Hepatic stellate cell (primary cell): ENCODE data around the gene CCDC85C.

ENCODE experiments used
- DNase-seq: peaks from one replicate; pipeline ENCODE4 v3.0.0; 2011; ENCODE audit warnings: low spot score

CCDC85C gene

GRCh38 chr14:99628887-99629618 is 25.0 kb upstream of the CCDC85C start:
- DNase-seq, result peak; percentile 90

GRCh38 chr14:99627510-99628381 is 23.7 kb upstream of the CCDC85C start:
- DNase-seq, result no peak

- DNase-seq, result no peak
Observed at GRCh38 chr14:99627100-99627499, 23.1 kb upstream of the CCDC85C start.

- no peak for DNase-seq
Observed at GRCh38 chr14:99626041-99626648, 22.1 kb upstream of the CCDC85C start.

GRCh38 chr14:99625476-99625875 is 21.5 kb upstream of the CCDC85C start:
- DNase-seq, result no peak

- DNase-seq, result no peak
Observed at GRCh38 chr14:99624971-99625370, 21.0 kb upstream of the CCDC85C start.

GRCh38 chr14:99624024-99624423 is 20.0 kb upstream of the CCDC85C start:
- DNase-seq, result no peak

GRCh38 chr14:99621948-99622347 is 17.9 kb upstream of the CCDC85C start:
- DNase-seq, result no peak

GRCh38 chr14:99619835-99620834 is 16.1 kb upstream of the CCDC85C start:
- DNase-seq, result peak; percentile 61

- DNase-seq, result no peak
Observed at GRCh38 chr14:99616832-99617800, 13.1 kb upstream of the CCDC85C start.

- DNase-seq, result no peak
Observed at GRCh38 chr14:99615497-99616157, 11.6 kb upstream of the CCDC85C start.

GRCh38 chr14:99612738-99613330 is 8.8 kb upstream of the CCDC85C start:
- peak; percentile 83 for DNase-seq

GRCh38 chr14:99612071-99612737 is 8.2 kb upstream of the CCDC85C start:
- no peak for DNase-seq

- DNase-seq, result no peak
Observed at GRCh38 chr14:99611646-99612045, 7.6 kb upstream of the CCDC85C start.

- DNase-seq, result no peak
Observed at GRCh38 chr14:99609245-99610170, 5.5 kb upstream of the CCDC85C start.

- DNase-seq, result no peak
Observed at GRCh38 chr14:99608591-99608990, 4.6 kb upstream of the CCDC85C start.

- DNase-seq, result no peak
Observed at GRCh38 chr14:99606359-99606758, 2.4 kb upstream of the CCDC85C start.
